ENCODE data around the gene IL18BP.

Gene IL18BP

DNA sequence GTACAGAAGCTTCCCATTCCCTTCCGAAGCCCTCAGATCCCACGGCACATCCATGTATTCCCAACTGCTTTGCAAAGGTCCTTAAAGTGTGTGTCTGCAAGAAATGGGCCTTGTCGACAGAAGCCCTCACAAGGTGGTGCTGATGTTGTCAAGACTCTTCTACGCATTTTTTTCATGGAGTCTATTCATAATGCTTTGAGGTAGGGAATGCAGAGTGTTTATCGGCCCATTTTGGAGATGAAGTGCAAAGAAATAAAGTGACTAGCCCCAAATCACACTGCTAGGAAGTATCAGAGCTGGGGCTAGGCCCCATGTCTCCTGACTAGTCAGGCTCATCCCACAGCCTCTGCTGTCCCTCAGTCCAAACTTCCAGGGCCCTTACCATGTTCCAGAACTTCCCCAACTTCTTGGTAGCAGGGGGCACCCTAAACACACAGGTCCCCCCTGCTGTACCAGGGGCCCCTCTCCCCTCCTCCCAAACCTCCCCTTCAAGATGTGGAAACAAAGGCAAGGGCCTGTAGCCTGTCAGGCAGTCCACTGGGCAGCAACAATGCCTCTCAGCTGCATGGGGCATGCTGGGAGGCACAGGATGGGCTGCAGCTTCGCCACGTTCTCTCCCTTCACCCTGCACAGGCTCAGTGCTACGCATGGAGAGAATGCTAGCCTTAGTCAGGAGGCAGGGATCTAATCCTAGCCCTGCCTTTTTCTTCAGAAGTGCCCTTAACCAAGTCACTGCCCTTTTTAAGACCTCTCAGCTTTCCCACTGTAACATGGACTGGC lies 7.8 kb downstream of the IL18BP start:
- H3K4me3 ChIP-seq (ENCODE audit: low read depth, low read length) = no peak overlapping the region
- no peaks in the 10 kb centered on the region for H3K4me1 ChIP-seq
- TF ChIP-seq CTCF (IDR thresholded peaks at IDR 0.05; ENCODE audit: low read depth, low read length) = no peak
- peaks cover 92% of the 10 kb centered on the region for H3K36me3 ChIP-seq
- no peak for DNase-seq
- no peaks in the 10 kb centered on the region for H3K27me3 ChIP-seq
- no peaks in the 10 kb centered on the region for H3K9me3 ChIP-seq

- Histone ChIP-seq H3K27me3 (no peaks in the 10 kb centered on the region), H3K4me1 (no peaks in the 10 kb centered on the region), H3K9me3 (no peaks in the 10 kb centered on the region), H3K4me3 (ENCODE audit: low read depth, low read length) (no peak overlapping the region), H3K36me3 (peaks cover 92% of the 10 kb centered on the region)
- TF ChIP-seq CTCF (IDR thresholded peaks at IDR 0.05; ENCODE audit: low read depth, low read length) = no peak
- no peak for DNase-seq
Observed at GRCh38 chr11:72007089-72007476, 8.4 kb downstream of the IL18BP start.

- no peak overlapping the region for H3K4me3 ChIP-seq (ENCODE audit: low read depth, low read length)
- H3K36me3 ChIP-seq = peaks cover 93% of the 10 kb centered on the region
- no peak for DNase-seq
- no peak for TF ChIP-seq CTCF (IDR thresholded peaks at IDR 0.05; ENCODE audit: low read depth, low read length)
- no peaks in the 10 kb centered on the region for H3K4me1 ChIP-seq
- no peaks in the 10 kb centered on the region for H3K27me3 ChIP-seq
- no peaks in the 10 kb centered on the region for H3K9me3 ChIP-seq
Observed at GRCh38 chr11:72007587-72007986, 8.9 kb downstream of the IL18BP start.

DNA sequence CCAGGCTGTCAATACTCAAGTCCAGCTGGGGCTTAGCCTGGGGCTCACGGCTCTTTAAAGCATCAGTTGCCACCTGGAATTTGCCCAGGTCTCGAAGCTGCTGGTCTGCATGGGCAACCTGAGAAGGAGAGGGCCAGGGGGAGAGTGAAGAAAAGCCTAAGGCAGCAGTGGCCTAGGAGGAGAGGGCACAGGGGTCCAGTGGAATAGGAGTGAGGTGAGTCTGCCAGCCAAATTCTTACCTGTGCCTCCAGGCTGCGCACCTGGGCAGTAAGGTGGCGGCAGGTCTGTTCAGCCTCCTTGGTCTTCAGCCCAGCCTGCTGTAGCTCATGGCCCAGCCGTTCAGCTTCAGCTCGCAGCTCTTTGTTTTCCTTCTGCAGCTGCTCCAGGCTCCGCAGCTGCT lies 10.0 kb downstream of the IL18BP start:
- Histone ChIP-seq H3K9me3 (no peaks in the 10 kb centered on the region), H3K4me1 (no peaks in the 10 kb centered on the region), H3K36me3 (peaks cover 93% of the 10 kb centered on the region), H3K27me3 (no peaks in the 10 kb centered on the region), H3K4me3 (ENCODE audit: low read depth, low read length) (no peak overlapping the region)
- no peak for TF ChIP-seq CTCF (IDR thresholded peaks at IDR 0.05; ENCODE audit: low read depth, low read length)
- DNase-seq = no peak

DNA sequence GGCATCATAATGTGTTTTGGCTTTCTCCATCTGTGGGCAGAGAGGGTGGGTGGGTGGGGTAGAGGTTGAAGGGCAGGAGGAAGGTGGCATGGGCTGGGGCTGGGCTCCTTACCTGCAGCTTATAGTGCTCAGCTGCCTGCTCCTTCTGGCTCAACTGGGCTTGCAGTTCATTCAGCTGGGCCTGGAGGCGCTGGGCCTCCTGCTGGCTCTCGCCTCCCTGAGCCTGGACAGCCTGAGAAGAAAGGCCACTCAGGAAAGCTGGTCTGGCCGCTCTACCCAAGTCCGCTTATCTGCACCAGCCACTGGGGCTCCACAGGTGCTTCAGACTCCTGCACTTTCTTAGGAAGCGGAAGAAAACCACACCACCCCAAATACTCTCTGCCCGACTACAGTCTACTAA lies 10.4 kb downstream of the IL18BP start:
- no peak for TF ChIP-seq CTCF (IDR thresholded peaks at IDR 0.05; ENCODE audit: low read depth, low read length)
- Histone ChIP-seq H3K4me1 (no peaks in the 10 kb centered on the region), H3K9me3 (no peaks in the 10 kb centered on the region), H3K27me3 (no peaks in the 10 kb centered on the region), H3K36me3 (peaks cover 93% of the 10 kb centered on the region), H3K4me3 (ENCODE audit: low read depth, low read length) (no peak overlapping the region)
- DNase-seq = no peak

- Histone ChIP-seq H3K4me3 (ENCODE audit: low read depth, low read length) (no peak overlapping the region), H3K9me3 (no peaks in the 10 kb centered on the region), H3K27me3 (no peaks in the 10 kb centered on the region), H3K36me3 (peaks cover 93% of the 10 kb centered on the region), H3K4me1 (no peaks in the 10 kb centered on the region)
- TF ChIP-seq CTCF (IDR thresholded peaks at IDR 0.05; ENCODE audit: low read depth, low read length) = no peak
- no peak for DNase-seq
Observed at GRCh38 chr11:72010529-72011233, 12.0 kb downstream of the IL18BP start.

All from BE2C (cell line).